Tibial nerve (tissue), 4 donors: ENCODE data around the gene GSTCD.

ENCODE experiments used
- EP300 ChIP-seq, 2 donors: sonication (generic); formaldehyde crosslinking; IDR thresholded peaks; one replicate each; pipeline ENCODE4 v1.6.1; 2017; ENCODE audit warnings: antibody characterized with exemption in 2 of 2, mild to moderate bottlenecking in 1 of 2
- TF ChIP-seq, protein P1 (sequence below), 5 experiments: fragments of 200-600 bp in 3 of 5; fragments of 450-650 bp in 2 of 5; sonication (generic) in 3 of 5; IDR thresholded peaks; one replicate each; pipeline ENCODE4 v1.5.1; 2016 to 2019; ENCODE audit warnings: antibody characterized with exemption in 5 of 5, mild to moderate bottlenecking in 3 of 5, moderate library complexity in 2 of 5

DNA sequence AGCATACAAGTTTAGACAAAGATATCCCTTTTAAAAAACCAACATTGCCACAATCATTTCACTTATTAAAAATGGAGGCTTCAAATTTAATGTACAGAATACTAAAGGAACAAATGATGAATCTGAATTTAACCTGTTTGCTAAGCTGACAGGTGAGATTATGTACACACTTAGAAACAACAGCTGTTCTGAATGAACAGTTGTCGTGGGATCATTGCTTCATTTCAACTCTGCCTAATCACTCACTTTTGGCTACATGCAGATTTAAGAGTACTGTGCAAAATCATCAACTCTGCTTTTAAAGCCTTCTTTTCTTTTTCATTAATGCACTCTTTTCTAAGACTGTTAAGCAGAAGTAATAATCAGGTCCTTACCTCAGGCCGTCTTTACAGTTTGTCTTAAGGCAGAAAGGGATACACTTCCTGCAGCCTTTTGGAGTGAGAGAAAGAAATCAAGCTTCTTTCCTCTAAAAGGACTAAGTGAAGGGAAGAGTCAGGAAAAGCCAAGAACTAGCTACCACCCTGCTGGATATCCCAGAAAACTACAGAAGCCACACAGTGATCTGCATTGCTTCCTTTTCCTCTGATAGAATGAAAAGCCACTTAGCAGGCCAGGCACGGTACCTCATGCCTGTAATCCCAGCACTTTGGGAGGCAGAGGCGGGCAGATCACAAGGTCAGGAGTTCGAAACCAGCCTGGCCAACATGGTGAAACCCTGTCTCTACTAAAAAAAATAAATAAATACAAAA is 132.0 kb downstream of the GSTCD start:
- TF ChIP-seq, protein P1, sequence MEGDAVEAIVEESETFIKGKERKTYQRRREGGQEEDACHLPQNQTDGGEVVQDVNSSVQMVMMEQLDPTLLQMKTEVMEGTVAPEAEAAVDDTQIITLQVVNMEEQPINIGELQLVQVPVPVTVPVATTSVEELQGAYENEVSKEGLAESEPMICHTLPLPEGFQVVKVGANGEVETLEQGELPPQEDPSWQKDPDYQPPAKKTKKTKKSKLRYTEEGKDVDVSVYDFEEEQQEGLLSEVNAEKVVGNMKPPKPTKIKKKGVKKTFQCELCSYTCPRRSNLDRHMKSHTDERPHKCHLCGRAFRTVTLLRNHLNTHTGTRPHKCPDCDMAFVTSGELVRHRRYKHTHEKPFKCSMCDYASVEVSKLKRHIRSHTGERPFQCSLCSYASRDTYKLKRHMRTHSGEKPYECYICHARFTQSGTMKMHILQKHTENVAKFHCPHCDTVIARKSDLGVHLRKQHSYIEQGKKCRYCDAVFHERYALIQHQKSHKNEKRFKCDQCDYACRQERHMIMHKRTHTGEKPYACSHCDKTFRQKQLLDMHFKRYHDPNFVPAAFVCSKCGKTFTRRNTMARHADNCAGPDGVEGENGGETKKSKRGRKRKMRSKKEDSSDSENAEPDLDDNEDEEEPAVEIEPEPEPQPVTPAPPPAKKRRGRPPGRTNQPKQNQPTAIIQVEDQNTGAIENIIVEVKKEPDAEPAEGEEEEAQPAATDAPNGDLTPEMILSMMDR (IDR thresholded peaks at IDR 0.05): no peak
- no peak for TF ChIP-seq EP300 (IDR thresholded peaks at IDR 0.05)
